Suprapubic skin (tissue), 4 donors: Measurements from ENCODE around the gene ZNF436. TPM values are rescaled to one million over a fixed set of nuclear protein-coding genes. Genes with fewer than 3 reads are reported as not detected.

Experiments used
- DNase-seq, 2 donors: peaks; one replicate each; pipeline ENCODE4 v3.0.0-alpha.2; 2019; ENCODE audit warnings: low spot score in 2 of 2
- H3K27ac ChIP-seq: fragments of 200-600 bp; sonication (generic); one replicate; pipeline ENCODE4 v1.5.1; 2019
- H3K27me3 ChIP-seq: fragments of 200-600 bp; sonication (generic); one replicate; pipeline ENCODE4 v1.5.1; 2019
- H3K36me3 ChIP-seq: fragments of 200-600 bp; sonication (generic); one replicate; pipeline ENCODE4 v1.5.1; 2019
- H3K4me1 ChIP-seq: fragments of 200-600 bp; sonication (generic); one replicate; pipeline ENCODE4 v1.5.1; 2019
- H3K4me3 ChIP-seq: fragments of 200-600 bp; sonication (generic); one replicate; pipeline ENCODE4 v1.5.1; 2019; ENCODE audit warnings: mild to moderate bottlenecking
- H3K9me3 ChIP-seq: fragments of 200-600 bp; sonication (generic); one replicate; pipeline ENCODE4 v1.5.1; 2019
- EP300 ChIP-seq: sonication (generic); formaldehyde crosslinking; IDR thresholded peaks from one replicate; pipeline ENCODE4 v1.6.1; 2017; ENCODE audit warnings: antibody characterized with exemption
- POLR2A ChIP-seq, 2 donors: fragments of 450-650 bp; IDR thresholded peaks; one replicate each; pipeline ENCODE4 v1.6.1; 2017; ENCODE audit warnings: antibody characterized with exemption in 2 of 2, mild to moderate bottlenecking in 2 of 2, moderate library complexity in 2 of 2
- POLR2AphosphoS5 ChIP-seq, 3 donors: sonication (generic); formaldehyde crosslinking; IDR thresholded peaks; one replicate each; pipeline ENCODE4 v1.6.1; 2017; ENCODE audit warnings: antibody characterized with exemption in 3 of 3
- WGBS: methylation state at CpG from one replicate; pipeline ENCODE4 v1.1.5; 2018; 5-methylcytosine and 5-hydroxymethylcytosine counted together
- total RNA-seq, 4 donors: library from RNA; depleted of rRNA; stranded (reverse); fragments of >200 nt; gene quantifications; one replicate each; pipeline ENCODE4 v1.1.0, GENCODE V29; 2016
- TF ChIP-seq, protein P1 (sequence below), 2 donors: fragments of 200-600 bp in 1 of 2; fragments of 450-650 bp in 1 of 2; sonication (generic) in 1 of 2; IDR thresholded peaks; one replicate each; pipeline ENCODE4 v1.5.1; 2016 to 2019; ENCODE audit warnings: antibody characterized with exemption in 2 of 2, mild to moderate bottlenecking in 1 of 2, moderate library complexity in 1 of 2

The ZNF436 gene
- total RNA-seq, 4 donors from 2014 or later, result 21.1 to 38.2 (median 30.3) TPM

GRCh38 chr1:23407016-23407630 is 37.5 kb upstream of the ZNF436 start:
- no peak overlapping the region for H3K4me3 ChIP-seq
- H3K4me1 ChIP-seq, result peaks cover 27% of the 10 kb centered on the region
- H3K27me3 ChIP-seq, result no peaks in the 10 kb centered on the region
- DNase-seq, result no peak
- H3K9me3 ChIP-seq, result no peaks in the 10 kb centered on the region
- TF ChIP-seq, protein P1, sequence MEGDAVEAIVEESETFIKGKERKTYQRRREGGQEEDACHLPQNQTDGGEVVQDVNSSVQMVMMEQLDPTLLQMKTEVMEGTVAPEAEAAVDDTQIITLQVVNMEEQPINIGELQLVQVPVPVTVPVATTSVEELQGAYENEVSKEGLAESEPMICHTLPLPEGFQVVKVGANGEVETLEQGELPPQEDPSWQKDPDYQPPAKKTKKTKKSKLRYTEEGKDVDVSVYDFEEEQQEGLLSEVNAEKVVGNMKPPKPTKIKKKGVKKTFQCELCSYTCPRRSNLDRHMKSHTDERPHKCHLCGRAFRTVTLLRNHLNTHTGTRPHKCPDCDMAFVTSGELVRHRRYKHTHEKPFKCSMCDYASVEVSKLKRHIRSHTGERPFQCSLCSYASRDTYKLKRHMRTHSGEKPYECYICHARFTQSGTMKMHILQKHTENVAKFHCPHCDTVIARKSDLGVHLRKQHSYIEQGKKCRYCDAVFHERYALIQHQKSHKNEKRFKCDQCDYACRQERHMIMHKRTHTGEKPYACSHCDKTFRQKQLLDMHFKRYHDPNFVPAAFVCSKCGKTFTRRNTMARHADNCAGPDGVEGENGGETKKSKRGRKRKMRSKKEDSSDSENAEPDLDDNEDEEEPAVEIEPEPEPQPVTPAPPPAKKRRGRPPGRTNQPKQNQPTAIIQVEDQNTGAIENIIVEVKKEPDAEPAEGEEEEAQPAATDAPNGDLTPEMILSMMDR (IDR thresholded peaks at IDR 0.05), result no peak
- TF ChIP-seq POLR2A (IDR thresholded peaks at IDR 0.05) (no peak), POLR2AphosphoS5 (IDR thresholded peaks at IDR 0.05) (no peak), EP300 (no peak)
- peaks cover 5% of the 10 kb centered on the region for H3K36me3 ChIP-seq
- no peak overlapping the region for H3K27ac ChIP-seq
- WGBS, result 51% methylated on average over 8 of the region's 8 CpGs

DNA sequence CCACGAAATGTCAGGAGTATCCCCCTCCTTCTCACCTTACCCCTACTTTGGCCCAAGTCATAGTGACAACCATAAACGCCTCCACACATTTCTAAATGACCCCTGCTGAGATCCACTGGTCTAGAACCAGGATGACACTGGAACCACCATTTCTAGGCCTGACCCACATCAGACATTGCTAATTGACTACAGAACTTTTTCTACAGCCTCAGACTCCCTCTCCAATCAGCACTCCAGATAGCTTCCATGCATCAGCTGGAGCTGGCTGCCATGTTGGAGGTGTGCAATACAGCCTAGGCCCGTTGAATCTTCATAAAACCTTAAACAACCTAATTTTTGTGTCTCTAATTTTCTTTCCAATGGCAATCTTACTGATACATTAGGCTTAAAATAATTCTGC is 36.3 kb upstream of the ZNF436 start:
- no peaks in the 10 kb centered on the region for H3K27me3 ChIP-seq
- H3K27ac ChIP-seq, result no peak overlapping the region
- no peak overlapping the region for H3K4me3 ChIP-seq
- peaks cover 33% of the 10 kb centered on the region for H3K4me1 ChIP-seq
- H3K9me3 ChIP-seq, result no peaks in the 10 kb centered on the region
- no peak for TF ChIP-seq EP300
- no peak for TF ChIP-seq POLR2A (IDR thresholded peaks at IDR 0.05)
- TF ChIP-seq POLR2AphosphoS5 (IDR thresholded peaks at IDR 0.05), result no peak
- TF ChIP-seq, protein P1 (IDR thresholded peaks at IDR 0.05), result no peak
- peaks cover 5% of the 10 kb centered on the region for H3K36me3 ChIP-seq
- DNase-seq, result no peak
- whole genome bisulfite sequencing, result 95% methylated on average over 3 of the region's 3 CpGs

DNA sequence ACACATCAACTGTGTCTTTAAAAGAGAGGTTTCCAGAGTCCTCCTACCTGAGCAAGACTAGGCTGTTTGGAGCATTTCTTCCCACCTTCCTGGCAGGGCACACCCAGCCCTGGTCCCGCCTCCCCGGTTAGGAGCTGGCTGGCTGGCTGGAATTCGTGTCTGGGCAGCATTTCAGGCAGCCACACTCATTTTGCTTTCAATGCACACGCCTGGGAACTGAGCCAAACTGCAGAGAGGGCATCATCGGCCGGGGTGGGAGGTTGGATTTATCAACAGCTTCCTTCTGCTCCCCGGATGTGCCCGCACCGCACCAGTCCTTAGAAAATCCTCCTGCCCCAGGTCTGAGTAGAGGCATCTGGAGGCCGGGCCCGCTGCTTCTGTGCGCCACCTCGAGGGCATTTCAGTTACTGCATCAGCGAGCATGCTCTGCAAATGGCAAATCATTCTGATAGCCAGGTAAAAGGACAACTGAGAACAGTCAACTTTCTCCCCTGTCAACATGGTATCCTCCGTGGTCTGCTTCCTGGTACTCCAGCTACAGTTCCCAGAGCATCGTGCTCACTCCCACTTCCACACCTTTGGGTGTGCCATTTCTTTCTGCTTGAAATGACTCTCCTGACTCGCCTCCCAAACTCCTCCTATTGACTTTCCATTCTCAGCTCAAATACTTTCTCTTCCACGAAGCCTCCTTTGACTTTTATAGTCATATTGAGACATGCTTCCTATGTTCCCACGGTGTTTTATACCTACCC is 34.3 kb upstream of the ZNF436 start:
- Histone ChIP-seq H3K4me1 (peaks cover 42% of the 10 kb centered on the region), H3K27me3 (no peaks in the 10 kb centered on the region), H3K36me3 (peaks cover 5% of the 10 kb centered on the region), H3K27ac (peak overlapping the region; percentile 42), H3K4me3 (no peak overlapping the region), H3K9me3 (no peaks in the 10 kb centered on the region)
- WGBS, result 3% methylated on average over 19 of the region's 19 CpGs
- DNase-seq, result peak; percentile 93 to 95
- TF ChIP-seq POLR2AphosphoS5 (IDR thresholded peaks at IDR 0.05), result peak in 1 of 3 donors; percentile 17
- no peak for TF ChIP-seq POLR2A (IDR thresholded peaks at IDR 0.05)
- TF ChIP-seq, protein P1 (IDR thresholded peaks at IDR 0.05), result peak; percentile 87 to 96
- no peak for TF ChIP-seq EP300

DNA sequence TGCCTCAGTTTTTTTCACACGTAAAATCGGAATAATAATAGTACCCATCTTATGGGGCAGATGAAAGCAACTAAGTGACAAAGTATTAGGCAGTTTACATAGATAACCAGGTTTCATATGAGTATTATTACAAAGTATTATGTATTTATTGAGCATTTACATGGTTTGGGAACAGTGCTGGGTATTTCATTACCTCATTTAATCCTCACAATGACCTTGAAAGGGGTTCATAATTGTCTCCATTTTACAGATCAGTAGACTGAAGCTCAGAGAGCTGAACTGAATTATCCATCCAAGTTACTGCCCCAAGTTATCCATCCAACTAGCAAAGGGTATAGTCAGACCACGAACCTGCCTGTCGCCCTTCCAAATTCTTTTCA is 33.7 kb upstream of the ZNF436 start:
- WGBS, result 68% methylated on average over 4 of the region's 4 CpGs
- Histone ChIP-seq H3K36me3 (no peaks in the 10 kb centered on the region), H3K4me3 (no peak overlapping the region), H3K4me1 (peaks cover 42% of the 10 kb centered on the region), H3K9me3 (no peaks in the 10 kb centered on the region), H3K27me3 (no peaks in the 10 kb centered on the region), H3K27ac (peak overlapping the region; percentile 42)
- DNase-seq, result no peak
- TF ChIP-seq POLR2AphosphoS5 (IDR thresholded peaks at IDR 0.05) (no peak), POLR2A (IDR thresholded peaks at IDR 0.05) (no peak), EP300 (no peak)
- TF ChIP-seq, protein P1 (IDR thresholded peaks at IDR 0.05), result no peak

DNA sequence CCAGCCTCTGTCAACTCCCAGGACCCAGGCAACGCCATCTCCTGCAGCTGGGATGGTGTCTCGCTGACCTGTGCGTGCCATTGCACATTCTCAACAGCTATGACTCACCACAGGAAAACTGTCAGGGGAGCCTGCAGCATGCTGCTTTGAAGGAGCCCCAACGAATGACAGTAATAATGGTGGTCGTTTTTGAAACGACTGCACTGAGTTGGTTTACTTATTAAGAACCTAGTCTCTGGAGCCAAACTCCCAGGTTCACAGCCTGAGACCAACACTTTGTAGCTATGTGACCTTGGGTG is 33.4 kb upstream of the ZNF436 start:
- Histone ChIP-seq H3K36me3 (no peaks in the 10 kb centered on the region), H3K27me3 (no peaks in the 10 kb centered on the region), H3K9me3 (no peaks in the 10 kb centered on the region), H3K4me3 (no peak overlapping the region), H3K27ac (no peak overlapping the region), H3K4me1 (peaks cover 42% of the 10 kb centered on the region)
- TF ChIP-seq POLR2A (IDR thresholded peaks at IDR 0.05) (no peak), EP300 (no peak), POLR2AphosphoS5 (IDR thresholded peaks at IDR 0.05) (no peak)
- TF ChIP-seq, protein P1 (IDR thresholded peaks at IDR 0.05), result no peak
- 22% methylated on average over 6 of the region's 6 CpGs for WGBS
- DNase-seq, result no peak
